ENCODE results near the gene NRXN2.

NRXN2 gene

GRCh38 chr11:64643920-64644646 is 78.9 kb downstream of the NRXN2 start:
- DNase-seq, result no peak

GRCh38 chr11:64643256-64643881 is 79.6 kb downstream of the NRXN2 start:
- no peak for DNase-seq

GRCh38 chr11:64642871-64643255 is 80.1 kb downstream of the NRXN2 start:
- no peak for DNase-seq

GRCh38 chr11:64642418-64642735 is 80.6 kb downstream of the NRXN2 start:
- no peak for DNase-seq

- DNase-seq, result no peak
Observed at GRCh38 chr11:64641596-64642417, 81.2 kb downstream of the NRXN2 start.

- DNase-seq, result no peak
Observed at GRCh38 chr11:64639885-64640284, 83.1 kb downstream of the NRXN2 start.

- no peak for DNase-seq
Observed at GRCh38 chr11:64638829-64639228, 84.2 kb downstream of the NRXN2 start.

GRCh38 chr11:64638018-64638665 is 84.9 kb downstream of the NRXN2 start:
- DNase-seq, result no peak

- DNase-seq, result no peak
Observed at GRCh38 chr11:64637334-64638017, 85.5 kb downstream of the NRXN2 start.

- no peak for DNase-seq
Observed at GRCh38 chr11:64633555-64634159, 89.3 kb downstream of the NRXN2 start.

GRCh38 chr11:64632654-64633053 is 90.3 kb downstream of the NRXN2 start:
- DNase-seq, result no peak

- no peak for DNase-seq
Observed at GRCh38 chr11:64632237-64632636, 90.8 kb downstream of the NRXN2 start.

- DNase-seq, result no peak
Observed at GRCh38 chr11:64631675-64632074, 91.3 kb downstream of the NRXN2 start.

- DNase-seq, result no peak
Observed at GRCh38 chr11:64629796-64630562, 93.0 kb downstream of the NRXN2 start.

GRCh38 chr11:64629103-64629502 is 93.9 kb downstream of the NRXN2 start:
- DNase-seq, result no peak

- no peak for DNase-seq
Observed at GRCh38 chr11:64628596-64628995, 94.4 kb downstream of the NRXN2 start.

- no peak for DNase-seq
Observed at GRCh38 chr11:64627371-64627770, 95.6 kb downstream of the NRXN2 start.

GRCh38 chr11:64626637-64627036 is 96.4 kb downstream of the NRXN2 start:
- no peak for DNase-seq

- DNase-seq, result no peak
Observed at GRCh38 chr11:64624883-64625481, 98.0 kb downstream of the NRXN2 start.

- DNase-seq, result no peak
Observed at GRCh38 chr11:64622681-64623080, 100.3 kb downstream of the NRXN2 start.

Measured in CD4-positive, alpha-beta T cell treated with Interleukin-17A for 4 hours (primary cell).